Posterior vena cava (tissue), 2 donors: ENCODE measurements around the gene CNNM3. TPM values are rescaled to one million over a fixed set of nuclear protein-coding genes. Genes with fewer than 3 reads are reported as not detected.
"Not testable (repeated sequence)": the region's sequence is repeated elsewhere in the genome, so short reads cannot be mapped to it uniquely, and the experiment has no call there.

Experiments
- DNase-seq: peaks from one replicate; pipeline ENCODE4 v3.0.0-alpha.2; 2020; ENCODE audit warnings: low spot score
- intact Hi-C, 2 donors: fragments of 100-400 bp; cut with DNase I; formaldehyde crosslinking; loops; one replicate each; pipeline versions ENCODE4 v1.14.1 to v1.14.2; 2022 to 2023
- long read RNA-seq, 2 donors: library from polyadenylated mRNA; unstranded; transcript quantifications; one replicate each; pipeline ENCODE4 v2.0.0, GENCODE V29; 2020 to 2021
- total RNA-seq, 2 donors: library from RNA; stranded (reverse); fragmentation: NEBNext Ultra II Directional; extraction: Animal tissue kit (Norgen Biotek cat#: 25700); gene quantifications; one replicate each; pipeline ENCODE4 v1.2.1, GENCODE V29; 2021
- donor health status: DM: yes; HTN: yes; CAD: no.
- donor health status: DM: yes; HTN: yes; CAD: no.

The CNNM3 gene
- 1 to 10 TPM; 6.2 to 8.0 TPM for total RNA-seq
- long read RNA-seq, donor 1, partial matches to known transcripts: 0 of 5 reads
- long read RNA-seq, donor 1, other reads (novel, unspliced or antisense): 2 of 5 reads
- long read RNA-seq, donor 2: 0 reads

GRCh38 chr2:96816127-96816835, at the start of gene CNNM3:
TSS of gene CNNM3 (plus strand) at chr2:96816268. CDS start at chr2:96816278, 10 bp downstream.
- peak; percentile 99 for DNase-seq
- intact Hi-C loops: no loop called here

GRCh38 chr2:96767135-96767871, 48.8 kb upstream of the CNNM3 start:
- DNase-seq: no peak
- intact Hi-C loops: no loop called here

DNA sequence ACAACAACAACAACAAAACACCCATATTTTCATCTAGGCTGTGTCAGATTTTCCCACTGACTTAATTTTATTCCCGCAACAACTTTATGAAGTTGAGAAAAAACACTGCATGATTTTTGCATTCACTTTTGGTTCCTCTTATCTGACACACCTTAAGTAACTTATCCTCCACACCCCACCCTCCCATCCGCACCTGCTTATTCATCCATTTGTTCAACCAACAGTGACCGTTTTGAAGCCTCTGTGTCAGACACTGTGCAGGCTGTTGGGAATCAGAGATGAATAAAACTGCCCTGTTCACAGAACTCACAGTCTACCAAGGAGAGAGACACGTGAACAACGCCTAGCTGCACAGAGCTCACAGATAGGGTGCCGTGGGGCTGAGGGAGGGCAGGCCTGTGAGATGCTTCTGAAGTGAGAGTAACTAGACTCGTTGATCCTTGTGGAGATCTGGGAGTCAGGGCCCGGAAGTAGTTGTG, 47.9 kb upstream of the CNNM3 start:
- intact Hi-C loops: no loop called here
- no peak for DNase-seq

DNA sequence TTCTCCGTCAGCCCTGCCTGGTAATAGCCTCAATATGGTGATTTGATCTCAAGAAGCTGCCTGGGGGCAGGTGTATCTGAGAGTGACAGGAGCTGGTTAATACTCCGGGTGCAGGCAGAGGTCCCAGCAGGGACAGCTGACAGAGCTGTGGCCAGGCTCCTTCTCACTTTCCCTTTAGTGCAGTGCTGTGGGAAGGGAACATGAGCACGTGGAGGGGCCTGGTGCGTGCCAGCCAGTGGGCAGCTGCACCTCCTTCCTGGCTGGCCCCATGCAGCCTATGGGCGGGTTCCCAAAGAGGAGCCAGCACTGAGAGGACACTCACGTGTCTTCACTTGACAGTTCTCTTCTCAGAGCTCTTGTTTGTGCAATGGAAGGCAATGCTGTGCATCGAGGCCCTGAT, 46.3 kb upstream of the CNNM3 start:
- intact Hi-C loops: no loop called here
- DNase-seq: no peak

DNA sequence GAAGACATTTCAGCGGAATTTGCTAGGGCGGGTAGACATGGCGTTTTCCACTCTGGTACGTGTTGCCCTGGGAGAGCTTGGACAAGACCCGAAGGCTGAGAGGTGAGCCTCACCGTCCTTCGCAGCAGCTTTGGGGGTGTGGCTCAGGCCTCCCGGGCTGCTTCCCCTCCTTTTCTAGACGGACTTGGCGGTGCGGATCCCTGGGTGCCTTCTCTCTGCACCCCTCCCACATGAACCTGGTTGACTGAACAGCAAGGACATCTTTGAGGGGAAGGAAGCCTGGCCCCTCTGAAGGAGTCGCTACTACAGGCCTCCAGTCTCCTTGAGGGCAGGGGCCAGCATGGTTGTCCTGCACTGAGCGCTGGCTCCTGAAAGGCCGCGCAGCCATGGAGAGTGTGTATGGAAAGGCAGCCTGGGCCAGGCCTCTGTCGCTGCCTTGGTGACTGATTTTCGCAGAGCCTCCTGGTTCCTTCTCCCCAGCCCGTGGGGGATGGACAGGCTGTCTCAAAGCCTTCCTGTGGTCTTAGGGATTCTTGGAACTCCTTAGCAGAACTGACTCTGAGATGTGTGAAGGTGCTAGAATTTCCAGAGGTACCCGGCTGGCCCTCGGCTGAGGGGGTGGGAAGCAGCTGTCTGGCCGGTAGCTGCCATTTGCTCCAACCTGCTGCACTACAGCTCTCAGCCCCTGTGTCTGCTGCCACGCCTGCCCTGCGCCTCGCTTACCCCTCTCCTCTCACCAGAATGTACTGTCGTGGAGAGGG, 45.4 kb upstream of the CNNM3 start:
- intact Hi-C loops: no loop called here
- no peak for DNase-seq

DNA sequence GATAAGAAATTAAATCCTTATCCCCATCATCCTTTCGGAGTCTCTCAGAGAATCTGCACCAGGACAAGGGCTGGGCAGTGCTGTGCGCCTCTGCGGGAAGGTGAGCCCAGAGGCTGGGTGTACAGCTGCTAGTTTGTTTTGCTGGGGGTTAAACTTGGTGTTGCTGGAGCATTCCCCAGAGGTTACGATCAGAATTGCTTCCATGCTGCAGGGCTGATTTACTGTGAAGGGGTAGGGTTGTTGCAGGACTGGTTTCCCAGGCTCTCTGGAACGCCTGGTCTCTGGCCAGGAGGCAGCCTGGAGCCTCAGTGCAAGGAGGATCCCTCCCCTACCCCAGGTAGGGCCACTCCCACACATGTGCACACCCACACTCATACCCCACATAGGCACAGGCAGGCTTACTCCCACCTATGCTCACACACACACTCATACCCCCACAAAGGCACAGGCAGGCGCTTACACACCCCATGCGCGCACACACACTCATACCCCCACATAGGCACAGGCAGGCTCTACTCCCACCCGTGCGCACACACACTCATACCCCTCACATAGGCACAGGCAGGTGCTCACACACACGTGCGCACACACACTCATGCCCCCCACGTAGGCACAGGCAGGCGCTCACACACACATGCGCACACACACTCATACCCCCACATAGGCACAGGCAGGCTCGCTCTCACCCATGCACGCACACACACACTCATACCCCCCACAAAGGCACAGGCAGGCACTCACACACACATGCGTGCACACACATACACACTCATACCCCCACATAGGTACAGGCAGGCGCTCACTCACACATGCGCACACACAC, 44.1 kb upstream of the CNNM3 start:
- intact Hi-C loops: no loop called here
- DNase-seq: no peak

DNA sequence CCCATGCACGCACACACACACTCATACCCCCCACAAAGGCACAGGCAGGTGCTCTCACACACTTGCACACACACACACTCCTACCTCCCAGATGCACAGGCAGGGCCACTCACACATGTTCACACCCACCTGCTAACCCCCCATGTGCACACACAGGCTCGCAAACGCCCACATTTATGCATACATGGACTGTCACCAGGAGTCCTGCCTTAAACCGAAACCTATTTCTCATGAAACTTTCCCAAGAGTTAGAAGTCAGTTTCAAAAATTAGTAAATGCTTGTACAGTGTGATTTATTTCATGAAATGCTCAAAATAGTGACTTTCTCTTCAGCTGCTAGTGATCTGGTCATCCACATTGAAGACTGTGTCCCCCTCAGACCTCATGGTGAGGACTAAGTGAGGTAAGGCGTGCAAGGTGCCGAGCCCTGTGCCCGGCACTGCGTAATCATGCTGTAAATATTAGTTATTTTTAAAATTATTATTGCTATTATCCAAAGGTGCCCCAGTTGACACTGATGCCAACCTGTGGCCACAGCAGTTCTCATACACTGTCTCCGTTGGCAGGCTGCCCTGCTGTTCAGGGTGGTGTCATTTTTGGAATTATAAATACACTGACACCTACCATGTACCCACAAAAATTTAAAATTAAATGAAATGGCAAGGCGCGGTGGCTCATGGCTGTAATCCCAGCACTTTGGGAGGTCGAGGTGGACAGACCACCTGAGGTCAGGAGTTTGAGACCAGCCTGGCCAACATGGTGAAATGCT, 43.0 kb upstream of the CNNM3 start:
- intact Hi-C loops: no loop called here
- no peak for DNase-seq

DNA sequence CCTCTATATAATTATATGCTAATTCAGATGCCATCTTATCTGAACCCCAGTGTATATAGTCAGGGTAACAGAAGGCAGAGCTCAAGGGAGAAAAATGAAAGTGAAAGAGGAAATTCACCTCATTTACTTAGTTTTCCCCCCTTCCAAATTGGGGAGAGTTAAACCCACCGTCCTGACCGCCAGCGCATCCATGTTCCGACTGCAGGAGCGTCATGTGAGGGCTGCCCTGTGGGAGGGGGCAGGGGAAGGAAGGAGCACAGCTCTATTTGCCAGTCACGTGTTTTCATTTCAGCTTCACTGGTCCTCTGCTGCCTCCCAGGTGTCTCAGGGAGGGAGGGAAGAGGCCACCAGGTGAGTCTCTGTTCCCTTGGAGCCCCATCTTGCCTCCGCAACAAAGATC, 42.1 kb upstream of the CNNM3 start:
- no peak for DNase-seq
- intact Hi-C loops: no loop called here

DNA sequence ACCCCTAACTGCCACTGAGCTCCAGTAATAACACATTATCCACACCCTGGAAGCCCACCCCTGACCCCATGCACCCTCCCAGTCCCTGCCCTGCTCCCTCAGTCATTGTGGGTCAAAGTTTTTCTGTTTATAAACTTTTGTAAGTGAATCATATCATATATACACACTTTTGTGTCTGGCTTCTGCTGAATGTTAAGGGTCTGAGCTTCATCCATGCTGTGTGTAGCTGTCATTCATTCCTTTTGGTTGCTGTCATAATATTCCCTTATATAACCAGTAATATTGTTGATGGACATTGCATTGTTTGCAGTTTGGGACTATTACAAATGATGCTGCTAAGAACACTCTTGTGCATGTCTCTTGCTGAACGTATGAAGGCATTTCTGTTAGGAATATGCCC, 40.9 kb upstream of the CNNM3 start:
- DNase-seq: no peak
- intact Hi-C loops: no loop called here

- intact Hi-C loops: no loop called here
- DNase-seq: no peak
Measured at GRCh38 chr2:96783388-96783787, 32.7 kb upstream of the CNNM3 start.

GRCh38 chr2:96787411-96787810, 28.7 kb upstream of the CNNM3 start:
- no peak for DNase-seq
- intact Hi-C loops: no loop called here

DNA sequence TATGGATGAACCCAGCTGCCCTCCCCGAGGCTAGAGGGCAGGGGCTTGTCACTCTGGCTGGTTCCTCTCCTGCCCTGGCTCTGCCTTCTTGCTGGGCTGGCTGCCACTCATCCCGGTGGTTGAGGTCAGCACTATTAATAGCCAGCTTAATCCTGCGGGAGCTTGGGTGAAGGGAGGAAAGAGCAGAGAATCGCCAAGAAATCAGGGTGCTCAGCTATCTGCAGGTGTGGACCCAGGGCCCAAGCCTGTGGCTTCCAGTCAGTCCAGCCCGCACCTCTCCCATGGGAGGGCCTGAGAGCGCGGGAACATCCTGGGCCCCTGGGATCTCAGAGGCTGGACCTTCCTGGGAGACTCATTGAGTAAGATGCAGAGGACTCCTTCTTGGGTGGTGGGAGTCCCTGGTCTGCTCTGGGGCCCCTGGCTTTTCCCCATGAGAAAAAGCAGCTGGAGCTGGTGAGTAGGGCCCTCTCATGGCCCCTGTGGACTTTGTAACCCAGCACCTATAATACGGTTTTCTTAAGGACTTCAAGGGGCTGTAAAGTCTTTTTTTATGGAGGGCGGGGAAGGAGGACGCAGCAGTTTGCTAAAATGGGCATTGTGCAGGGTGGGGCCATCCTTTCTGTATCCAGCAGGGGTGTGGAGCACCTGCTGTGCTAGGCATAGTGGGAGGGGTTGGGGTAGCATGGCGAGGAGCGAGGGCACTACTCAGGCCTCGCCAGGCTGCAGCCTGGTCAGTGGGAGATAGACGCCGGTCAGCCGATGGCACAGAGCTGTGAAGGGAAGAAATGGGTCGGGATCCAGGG, 27.4 kb upstream of the CNNM3 start:
- intact Hi-C loops: no loop called here
- no peak for DNase-seq

DNA sequence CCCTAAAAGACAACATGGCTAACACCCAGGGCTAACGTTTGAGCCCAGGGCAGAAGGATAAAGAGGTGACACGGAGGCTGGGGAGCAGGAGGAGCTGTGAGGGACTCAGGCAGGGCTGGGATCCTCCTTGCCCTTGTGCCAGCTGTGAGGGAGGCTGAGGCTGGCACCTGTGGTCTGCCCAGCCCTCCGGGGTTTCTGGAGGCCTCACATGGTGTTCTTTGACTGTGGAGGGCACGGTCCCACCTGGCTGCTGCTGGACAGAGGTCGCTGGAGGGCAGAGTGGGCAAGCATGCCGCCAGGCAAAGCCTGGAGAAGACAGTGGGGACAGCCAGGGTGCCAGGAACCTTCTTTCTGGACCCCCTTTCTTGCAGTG, 26.8 kb upstream of the CNNM3 start:
- no peak for DNase-seq
- intact Hi-C loops: no loop called here

- intact Hi-C loops: no loop called here
- no peak for DNase-seq
Measured at GRCh38 chr2:96792772-96793749, 23.0 kb upstream of the CNNM3 start.

DNA sequence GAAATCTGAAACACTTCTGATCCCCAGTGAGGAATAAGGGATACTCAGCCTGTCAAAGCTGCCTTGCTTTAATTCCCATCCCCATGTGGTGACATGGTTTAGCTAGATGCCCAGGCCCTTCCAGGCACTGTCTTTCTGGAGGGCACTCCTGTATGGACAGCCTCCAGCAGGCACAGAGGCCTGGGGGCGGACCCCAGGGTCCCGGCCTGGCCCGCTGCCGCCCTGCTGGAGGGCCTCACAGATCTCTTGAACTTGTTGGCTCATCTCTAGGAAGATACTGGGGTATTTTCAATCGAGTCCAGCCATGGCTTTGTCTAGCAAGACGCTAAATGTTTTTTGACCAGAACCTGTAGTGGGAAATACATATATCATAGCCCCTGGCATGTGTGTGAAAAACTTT, 21.0 kb upstream of the CNNM3 start:
- no peak for DNase-seq
- intact Hi-C loops: no loop called here

DNA sequence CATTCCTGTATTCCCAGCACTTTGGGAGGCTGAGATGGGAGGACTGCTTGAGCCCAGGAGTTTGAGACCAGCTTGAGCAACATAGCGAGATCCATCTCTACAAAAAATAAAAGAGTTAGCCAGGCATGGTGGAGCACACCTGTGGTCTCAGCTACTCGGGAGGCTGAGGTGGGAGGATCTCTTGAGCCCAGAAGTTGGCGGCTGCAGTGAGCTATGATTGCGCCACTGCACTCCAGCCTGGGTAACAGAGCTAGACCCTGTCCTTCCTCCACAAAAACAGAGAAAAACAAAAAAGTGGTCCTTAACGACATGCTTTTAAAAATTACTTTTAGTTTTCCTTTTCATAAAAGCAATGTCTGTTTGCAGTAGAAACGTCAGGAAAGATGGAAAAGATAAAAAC, 19.6 kb upstream of the CNNM3 start:
- intact Hi-C loops: not testable (repeated sequence)

More for the DNA sequence above, 19.6 kb upstream of the CNNM3 start:
- DNase-seq: not testable (repeated sequence)
